ENCODE measurements around the gene MMS19.
"Not testable (repeated sequence)": the region's sequence is repeated elsewhere in the genome, so short reads cannot be mapped to it uniquely, and the experiment has no call there.

The MMS19 gene

DNA sequence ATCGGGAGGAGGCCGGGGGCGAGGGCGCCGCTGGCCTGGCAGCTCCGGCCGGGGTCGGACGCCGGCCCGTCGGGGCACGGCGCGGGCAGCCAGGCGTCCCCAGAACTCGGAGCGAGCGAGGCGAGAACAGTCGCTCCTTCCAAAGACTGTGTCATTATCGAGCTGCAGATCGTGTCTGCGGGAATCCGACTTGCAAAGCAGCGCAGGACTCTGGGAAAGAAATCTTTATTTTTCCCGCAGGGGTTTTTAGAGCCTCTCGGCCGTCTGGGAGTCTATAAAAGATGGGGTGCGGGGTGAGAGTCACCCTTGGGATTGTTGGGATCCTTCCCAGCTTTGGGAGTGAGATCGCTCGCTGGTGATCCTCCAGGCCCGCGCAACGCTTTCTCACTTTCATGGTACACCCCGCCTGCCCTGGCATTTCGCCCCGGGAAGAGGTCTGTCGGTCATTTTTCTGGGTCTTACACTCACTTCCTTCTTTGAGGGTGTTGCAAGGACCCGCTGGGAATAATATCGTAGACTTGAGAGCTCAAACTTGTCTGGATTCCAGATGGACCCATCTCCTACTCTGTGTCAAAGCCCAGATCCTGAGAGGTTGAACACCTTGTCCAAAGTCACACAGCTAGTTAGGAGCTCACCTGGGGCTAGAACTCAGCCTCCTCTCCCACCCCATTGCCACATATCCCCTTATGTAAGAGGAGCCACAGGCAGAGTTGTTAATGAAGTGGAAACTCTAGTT lies 1.5 kb upstream of the MMS19 start:
- no peak for DNase-seq

DNA sequence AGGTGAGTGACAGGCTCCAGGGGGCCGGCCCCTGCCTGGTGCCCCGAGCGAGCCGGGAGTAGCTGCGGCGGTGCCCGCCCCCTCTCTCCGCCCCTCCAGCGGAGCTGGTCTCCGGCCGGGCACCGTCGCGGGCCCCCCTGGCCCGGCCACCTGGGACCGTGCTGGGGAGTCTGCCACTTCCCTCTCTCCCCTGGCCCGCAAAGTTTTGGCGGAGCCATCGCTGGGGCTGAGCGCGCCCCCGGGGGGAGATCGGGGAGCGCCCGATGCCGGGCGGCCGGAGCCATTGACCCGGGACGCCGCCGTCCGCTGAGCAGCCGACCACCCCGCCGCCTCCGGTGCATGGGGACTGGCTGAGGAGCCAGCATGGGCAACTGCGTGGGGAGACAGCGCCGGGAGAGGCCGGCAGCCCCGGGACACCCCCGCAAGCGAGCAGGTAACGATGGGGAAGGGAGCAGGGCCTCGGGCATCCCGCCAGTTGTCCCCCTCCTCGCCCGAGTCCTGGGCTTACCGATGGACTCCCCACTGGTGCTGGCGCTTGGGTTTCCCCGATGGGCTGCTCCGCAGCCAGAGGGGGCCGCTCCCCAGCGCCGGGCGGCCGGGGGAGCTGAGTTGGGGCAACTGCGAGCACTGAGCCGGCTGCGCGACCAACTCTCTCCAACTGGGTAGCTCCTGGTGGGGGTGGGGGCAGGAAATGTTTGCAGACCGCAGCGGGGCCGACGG lies 779 bp upstream of the MMS19 start, which contains the start of gene UBTD1:
UBTD1 (plus strand) TSS at position 84 of the 720 bp plus-strand sequence; CDS start at position 364, 280 bp downstream.
- DNase-seq: no peak

DNA sequence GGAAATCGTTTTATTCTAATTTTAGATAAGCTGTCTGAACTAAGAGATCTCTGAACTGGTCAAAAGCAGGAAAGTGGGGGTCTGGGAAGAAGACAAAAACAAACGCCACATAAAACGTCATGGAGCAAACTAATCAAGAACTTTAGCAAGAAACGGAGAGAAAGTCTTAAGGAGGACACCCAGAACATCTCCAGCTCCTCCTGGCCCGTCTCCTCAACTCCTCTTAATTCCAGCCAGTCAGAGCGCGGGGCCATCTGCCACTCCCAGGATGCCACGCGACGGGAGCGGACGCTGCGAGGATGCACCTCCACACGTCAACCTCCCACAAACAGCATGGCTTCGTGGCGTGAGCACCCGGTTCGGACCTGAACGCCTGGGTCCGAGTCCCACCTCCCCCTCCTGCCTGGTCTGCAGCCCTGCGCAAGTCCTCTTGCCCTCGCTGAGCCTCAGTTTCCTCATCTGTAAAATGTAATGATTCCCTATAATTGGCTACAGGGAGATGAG lies 598 bp downstream of the MMS19 start:
- peak; percentile 78 for DNase-seq

DNA sequence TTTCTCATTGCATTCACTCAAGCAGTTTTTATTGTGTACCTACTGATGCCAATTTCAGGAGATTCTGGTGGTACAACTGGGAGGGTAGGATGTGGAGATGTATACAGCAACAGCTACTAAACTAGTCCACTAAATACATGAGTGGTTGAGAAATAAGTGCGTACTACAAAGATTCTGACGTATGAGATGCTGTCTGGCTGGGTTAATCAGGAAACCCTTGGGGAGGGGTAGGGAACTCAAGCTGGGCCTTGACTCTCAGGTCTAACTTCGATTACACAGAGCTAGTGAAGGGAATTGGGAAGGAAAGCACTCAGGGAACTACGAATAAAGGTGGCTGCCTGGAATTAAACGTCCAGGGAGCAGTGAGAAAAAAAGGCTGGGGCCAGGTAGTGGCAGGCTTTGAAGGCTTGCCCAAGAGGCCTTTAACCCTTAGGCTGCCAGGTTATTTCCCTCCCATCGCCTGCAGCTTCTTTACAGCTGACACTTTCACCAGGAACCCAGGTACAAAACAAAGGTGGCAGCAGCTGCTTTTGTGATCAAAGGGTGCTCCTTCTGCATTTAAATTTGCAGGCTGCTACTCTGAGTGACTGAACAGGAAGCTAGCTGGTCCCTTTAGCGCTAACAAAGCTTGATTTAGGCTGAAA lies 3.2 kb downstream of the MMS19 start:
- no peak for DNase-seq

DNA sequence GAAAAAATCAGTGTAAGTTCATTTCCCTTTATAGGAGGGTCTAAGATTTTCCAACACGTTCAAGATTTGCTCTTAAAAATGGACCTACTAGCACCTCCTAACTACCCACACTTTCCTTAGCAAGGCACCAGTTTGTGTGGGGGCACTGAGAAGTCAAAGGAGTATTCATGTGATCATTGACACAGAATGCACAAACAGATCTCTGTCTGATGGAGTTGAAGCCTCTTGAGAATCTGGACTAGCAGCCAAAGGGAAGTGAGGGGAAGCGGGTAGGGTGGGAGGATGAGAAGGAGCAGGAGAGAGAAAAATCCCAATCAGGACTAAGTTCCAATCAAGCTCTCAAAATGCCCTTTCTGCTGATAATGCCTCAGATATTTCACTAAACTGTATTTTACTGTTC lies 4.1 kb downstream of the MMS19 start:
- DNase-seq: no peak

DNA sequence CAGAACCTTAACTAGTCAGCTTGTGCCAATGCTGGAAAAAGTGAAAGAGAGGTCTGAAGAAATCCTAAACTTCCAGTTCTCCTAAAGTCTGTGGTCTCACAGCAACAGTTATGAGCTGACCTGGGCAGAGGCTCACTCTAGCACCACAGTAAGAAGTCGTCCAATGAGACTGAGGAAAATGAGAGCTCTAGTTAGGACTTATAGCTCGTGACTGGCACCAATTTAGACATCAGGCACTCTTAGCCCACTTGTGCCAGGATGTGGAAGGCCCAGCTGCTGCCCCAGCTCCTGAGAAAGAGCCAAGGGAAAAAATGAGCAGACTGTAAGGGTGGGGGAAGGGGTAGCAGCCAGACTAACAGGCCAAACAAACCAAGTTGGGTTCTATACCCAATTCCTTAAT lies 7.6 kb downstream of the MMS19 start:
- peak; percentile 4 for DNase-seq

DNA sequence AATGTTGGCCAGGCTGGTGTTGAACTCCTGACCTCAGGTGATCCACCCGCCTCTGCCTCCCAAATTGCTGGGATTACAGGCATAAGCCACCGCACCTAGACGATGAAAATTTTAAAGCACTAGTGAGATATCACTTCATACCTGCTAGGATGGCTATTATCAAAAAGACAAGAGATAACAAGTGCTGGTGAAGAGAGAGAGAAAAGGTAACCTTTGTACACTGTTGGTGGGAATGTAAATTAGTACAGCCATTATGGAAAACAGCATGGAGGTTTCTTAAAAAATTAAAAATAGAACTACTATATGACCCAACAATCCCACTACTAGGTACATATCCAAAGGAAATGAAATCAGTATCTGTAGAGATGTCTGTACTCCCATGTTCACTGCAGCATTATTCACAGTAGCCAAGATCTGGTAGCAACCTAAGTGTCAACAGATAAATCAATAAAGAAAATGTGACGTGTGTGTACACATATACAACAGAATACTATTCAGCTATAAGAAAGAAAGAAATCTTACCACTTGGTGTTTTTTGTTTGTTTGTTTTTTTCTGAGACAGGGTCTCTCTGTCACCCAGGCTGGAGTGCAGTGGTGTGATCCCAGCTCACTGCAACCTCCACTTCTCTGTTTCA lies 12.5 kb downstream of the MMS19 start:
- DNase-seq: no peak

DNA sequence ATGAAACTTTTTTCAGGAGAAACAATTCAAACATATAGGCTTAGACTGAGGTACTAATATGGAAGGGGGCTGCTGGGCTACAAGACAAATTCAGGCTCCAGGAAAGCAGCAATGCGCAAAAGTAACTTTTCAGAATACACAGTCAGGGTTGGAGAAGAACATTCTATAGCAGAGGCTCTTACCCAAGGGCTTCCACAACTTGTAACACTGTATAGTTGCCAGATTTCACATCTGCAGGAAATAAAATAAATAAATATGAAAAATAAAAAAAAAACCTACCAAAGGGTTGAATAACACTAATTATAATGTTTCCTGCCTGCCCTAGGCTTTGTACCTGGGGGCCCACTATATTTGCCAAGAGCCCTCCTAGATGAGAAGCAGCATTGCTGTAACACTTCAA lies 14.3 kb downstream of the MMS19 start:
- no peak for DNase-seq

DNA sequence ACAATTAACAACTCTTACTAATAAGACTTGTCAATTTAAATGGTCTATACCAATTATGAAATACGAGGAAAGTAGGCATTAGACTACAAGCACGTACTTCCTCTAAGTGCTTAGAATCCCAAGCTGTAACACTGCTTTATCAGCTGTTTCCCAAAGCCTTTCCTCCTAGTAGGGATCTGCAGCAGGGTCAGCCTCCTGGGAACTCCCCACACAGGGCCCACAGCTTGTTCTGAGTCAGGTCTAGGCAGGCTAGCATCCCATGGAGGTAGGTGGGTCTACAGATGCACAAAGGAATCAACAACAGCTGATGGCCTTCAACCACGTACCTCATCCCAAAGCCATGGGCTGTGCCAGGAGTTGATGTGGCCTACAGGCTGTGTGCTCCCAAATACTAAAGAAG lies 14.7 kb downstream of the MMS19 start:
- DNase-seq: no peak

DNA sequence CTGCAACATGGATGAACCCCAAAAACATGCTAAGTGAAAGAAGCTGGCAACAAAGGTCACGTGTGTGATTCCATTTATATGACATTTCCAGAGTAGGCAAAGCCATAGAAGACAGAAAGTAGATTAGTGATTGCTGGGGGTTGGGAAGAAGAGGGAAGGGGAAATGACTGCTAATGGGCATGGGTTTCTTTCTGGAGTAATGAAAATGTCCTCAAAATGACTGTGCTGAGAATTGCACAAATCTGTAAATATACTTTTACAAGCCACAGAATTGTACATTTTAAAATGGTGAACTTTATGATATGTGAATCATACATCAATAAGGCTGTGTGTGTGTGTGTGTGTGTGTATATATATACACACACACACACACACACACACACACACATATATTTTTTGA lies 15.8 kb downstream of the MMS19 start:
- DNase-seq: no peak

DNA sequence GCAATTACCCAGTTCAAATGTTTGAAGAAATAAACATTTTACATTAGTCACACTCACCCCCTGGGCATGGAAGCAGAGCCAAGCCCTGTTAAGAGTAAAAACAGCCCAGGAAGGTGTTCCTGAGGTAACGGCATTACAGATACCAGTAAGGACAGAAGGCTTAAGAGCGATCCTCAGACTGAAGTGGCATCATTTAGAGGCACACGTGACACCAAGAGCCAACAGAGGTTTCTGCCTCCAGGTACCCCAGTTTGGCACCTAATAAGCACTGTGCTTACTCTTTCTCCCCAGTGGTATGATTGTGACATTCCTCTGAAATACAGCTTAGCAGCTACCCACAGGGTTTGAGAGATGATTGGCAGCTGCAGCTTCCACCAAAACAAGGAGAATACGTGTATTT lies 17.2 kb downstream of the MMS19 start:
- no peak for DNase-seq

DNA sequence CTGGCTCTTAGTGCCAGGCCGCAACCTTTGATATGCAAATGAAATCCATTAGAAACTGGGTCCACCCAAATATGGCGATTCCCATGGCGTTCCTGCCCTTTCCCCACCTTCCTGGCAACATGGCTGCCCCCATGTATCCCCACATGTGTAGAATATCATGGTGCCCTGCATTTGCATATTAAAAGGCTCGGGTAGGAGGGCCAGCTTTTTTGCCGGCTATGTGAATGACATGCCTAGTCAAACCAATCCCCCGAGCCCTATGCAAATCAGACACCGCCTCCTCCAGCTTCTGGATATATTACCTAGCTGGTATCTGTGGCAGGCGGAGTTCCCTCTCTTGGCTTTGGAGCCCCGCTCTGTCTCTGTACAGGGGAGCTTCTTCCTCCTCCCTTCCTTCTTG lies 18.3 kb downstream of the MMS19 start:
- no peak for DNase-seq

DNA sequence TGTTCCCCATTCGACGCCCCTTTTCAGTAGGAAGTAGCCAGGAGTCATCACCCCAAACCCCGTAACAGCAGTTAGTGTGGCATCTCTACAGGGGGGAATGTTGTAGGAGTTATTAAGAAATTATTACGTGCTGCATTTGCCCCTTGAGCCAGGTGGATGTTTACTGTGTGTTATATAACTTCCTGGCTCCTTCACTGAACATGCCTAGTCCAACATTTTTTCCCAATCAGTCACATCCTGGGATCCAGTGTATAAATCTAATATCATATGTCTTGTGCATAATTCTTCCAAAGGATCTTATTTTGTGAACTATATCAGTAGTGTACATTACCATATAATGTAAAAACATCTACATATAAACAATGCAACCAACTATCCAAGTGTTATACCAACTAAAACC lies 18.8 kb downstream of the MMS19 start:
- DNase-seq: not testable (repeated sequence)

DNA sequence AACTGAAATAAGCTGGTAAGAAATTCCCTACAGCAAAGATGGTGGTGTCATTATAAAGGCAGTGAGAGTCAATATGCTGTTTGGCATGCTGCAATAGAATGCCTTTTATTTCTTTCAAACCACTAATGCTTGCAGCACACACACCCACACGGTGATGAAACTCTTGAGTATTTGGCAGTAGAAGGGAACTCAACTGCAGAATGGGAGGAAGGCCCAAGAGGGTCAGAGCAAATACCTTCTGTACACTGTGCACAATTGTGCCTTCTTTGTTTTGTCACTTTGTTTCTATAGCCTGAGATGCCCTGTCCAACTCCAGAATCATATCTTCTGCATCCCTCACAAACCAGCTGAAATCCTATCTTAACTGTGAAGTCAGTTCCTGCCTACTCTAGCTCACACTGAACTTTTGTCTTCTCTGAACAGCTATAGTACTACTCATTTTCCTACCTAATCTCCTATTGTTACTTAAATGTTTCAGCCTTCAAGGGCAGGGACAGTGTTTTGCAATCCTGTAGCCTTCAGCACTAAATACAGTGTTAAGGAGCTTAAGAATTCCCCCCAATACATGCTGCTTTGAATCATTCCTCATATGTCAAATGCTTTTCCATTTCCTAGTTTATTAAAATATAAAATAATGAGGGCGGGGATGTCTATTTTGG lies 22.2 kb downstream of the MMS19 start:
- DNase-seq: no peak

DNA sequence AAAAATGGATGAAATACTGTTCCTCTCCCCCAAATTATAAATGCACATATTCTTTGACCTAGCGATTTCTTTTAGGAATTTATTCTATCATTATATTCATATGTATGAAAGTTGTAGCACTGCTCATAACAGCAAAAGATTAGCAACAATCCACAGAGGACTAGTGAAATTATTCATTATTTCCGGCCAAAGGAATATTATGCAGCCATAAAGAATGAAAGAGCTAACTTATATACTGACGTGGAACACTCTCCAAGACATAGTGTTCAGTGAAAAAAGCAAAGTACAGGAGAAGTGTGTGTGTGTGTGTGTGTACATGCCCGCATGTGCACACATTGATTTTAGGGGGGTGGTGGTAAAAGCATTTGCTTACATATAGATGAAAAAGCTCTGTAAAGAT lies 23.3 kb downstream of the MMS19 start:
- DNase-seq: no peak

DNA sequence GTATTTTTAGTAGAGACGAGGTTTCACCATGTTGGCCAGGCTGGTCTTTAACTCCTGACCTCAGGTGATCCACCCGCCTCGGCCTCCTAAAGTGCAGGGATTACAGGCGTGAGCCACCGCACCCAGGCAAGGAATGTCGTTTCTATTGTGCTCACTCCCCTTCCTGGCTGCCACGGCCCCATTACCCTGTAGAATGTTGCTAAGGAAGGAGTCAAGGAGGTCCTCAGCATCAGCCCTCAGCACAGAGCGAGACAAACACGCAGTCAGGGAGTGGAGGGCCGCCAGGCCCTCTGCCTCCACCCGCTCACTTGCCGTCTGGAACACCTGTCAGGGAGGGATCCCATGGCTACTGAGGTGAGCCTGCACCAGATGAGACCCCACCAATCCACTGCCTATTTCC lies 29.4 kb downstream of the MMS19 start:
- not testable (repeated sequence) for DNase-seq

DNA sequence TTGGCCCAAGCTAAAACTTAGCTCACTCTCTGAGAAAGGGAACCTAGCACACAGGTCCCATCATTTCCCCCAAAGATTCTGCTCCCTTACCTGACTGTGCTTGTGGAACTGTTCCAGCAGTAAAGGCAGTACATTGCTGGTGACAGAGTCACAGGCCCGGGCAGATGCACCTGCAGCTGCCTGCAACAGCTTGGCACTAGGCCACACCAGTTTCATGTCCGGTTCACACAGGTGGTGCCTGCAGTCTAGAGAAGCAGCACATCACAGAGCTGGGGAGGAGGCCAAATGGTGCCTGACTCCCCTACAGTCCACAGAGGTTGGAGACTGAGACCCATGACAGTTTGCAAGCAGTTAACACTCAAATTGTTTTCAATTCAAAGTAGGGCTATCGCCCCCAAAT lies 30.1 kb downstream of the MMS19 start:
- DNase-seq: peak; percentile 27

DNA sequence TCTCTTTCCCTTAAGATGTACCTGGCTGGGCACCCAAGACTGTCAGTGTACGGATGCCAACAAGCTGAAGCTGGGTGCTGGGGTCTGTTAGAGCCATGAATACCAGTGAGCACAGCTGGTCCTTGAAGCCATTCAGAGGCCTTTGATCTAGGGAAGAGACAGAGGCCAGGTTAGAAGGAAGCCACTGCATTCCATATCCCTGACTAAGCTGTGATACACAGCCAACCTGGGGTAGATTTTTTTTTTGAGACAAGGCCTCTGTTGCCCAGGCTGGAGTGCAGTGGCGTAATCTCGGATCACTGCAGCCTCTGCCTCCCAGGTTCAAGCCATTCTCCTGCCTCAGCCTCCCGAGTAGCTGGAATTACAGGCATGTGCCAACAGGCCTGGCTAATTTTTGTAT lies 31.5 kb downstream of the MMS19 start:
- no peak for DNase-seq

DNA sequence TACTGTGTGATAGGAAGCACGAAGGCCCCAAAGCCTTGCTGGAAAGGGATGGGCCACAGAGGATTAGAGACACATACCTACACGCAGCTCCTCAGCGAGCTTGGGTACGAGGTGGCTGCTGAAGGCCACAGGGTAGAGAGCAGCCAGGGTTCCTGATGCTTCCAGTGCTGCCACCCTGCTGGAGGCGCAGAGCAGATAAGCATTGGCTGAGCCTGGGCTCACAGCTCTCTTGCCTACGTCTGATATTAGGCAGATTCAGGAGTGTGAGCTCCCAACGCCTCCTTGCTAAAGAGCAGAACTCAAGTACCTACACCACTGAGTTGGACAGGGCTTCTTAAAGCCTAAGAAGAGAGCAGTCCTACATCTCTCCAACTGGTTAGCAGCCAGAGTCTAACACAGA lies 32.2 kb downstream of the MMS19 start:
- no peak for DNase-seq

DNA sequence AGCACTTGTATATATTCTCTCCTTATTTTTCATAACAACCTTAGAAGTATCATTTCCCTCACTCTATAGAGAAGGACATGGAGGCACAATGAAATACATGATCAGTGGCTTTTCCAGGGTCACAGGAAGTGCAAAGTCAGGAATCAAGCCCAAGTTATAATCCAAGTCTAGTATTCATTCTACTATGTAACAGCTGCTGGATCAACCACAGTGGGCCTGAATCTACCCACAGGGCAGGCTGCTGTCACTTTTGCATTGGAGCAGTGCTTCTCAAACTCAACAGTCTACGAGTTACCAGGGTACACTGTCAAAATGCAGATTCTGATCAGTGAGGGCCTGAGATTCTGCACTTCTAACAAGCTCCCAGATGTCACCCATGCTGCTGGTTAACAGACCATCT lies 34.0 kb downstream of the MMS19 start:
- DNase-seq: no peak

DNA sequence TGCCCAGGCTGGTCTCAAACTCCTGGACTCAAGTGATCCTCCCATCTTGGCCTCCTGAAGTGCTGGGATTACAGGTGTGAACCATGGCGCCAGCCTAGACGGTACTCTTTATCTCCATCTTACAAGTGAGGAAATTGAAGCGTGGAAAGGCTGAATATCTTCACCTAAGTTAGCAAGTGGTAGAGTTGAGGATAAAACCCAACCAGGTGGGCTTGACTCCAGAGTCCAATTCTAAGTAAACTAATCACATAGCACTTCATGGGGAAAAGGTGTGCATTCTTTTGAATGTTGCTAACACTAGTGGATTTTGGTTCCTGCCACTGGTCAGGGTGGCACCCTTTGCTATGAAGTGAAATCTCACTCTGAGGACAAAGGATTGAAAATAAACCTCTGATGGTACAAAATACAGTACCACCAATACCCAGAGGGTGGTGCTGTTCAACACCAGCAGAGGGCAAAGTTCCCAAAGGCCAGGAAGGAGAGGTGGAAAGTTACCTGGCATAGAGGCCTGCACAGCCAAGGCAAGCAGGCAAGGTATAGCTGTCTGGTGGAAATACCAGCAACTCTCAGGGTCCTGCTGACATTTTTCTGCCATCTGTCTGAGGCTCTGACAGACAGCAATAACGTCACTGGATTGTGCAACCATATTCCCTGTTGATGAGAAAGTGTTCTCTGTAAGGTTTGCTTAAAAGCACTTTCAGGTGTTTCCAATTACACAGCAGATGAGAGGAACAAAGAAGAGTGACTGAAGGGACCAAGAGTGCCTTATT lies 34.7 kb downstream of the MMS19 start:
- peak; percentile 54 for DNase-seq

DNA sequence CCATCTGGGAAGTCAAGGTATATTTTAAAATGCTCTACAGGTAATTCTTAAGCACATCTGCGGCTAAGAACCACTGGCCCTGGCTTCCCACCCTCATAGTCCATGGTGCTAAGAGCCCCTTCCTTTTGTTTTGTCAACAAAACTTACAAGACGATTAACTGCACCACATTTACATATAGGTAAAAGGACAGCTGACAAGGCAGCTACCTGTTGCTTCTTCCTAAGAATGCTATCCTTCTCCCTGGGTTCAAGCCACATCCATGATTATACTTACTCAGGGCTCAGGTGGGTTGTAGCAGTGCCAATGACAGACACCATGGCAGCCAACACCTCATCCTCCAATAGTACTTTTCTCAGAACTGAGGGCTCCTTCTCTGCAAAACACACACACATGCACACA lies 35.9 kb downstream of the MMS19 start:
- DNase-seq: no peak

Measured in NCI-H2171 treated with DMSO at 0.1 percent for 48 hours (cell line).